A673 (cell line): ENCODE measurements around the gene MTG2. TPM values are rescaled to one million over a fixed set of nuclear protein-coding genes. Genes with fewer than 3 reads are reported as not detected.

Experiments used
- BruUV-seq: library from RNA; stranded (reverse); fragments of 400-500 nt; replicated peaks from 2 replicates; lab custom pipeline; 2021; lab: Mats Ljungman, UMichigan
- CTCF ChIA-PET: fragments of 300-600 bp; sonication (Branson Sonifier 250); formaldehyde crosslinking; loops from one replicate; lab custom pipeline; 2022; ENCODE audit warnings: antibody characterized with exemption; lab: Charles Lee
- POLR2A ChIA-PET: fragments of 300-600 bp; sonication (Branson Sonifier 250); formaldehyde crosslinking; loops from one replicate; lab custom pipeline; 2022; ENCODE audit warnings: antibody characterized with exemption; ENCODE audit not compliant: low non-redundant PET; lab: Charles Lee
- DNase-seq: peaks from one replicate; pipeline ENCODE4 v3.0.0-alpha.2; 2015; ENCODE audit warnings: low spot score
- H3K27ac ChIP-seq: fragments of 200-600 bp; sonication (generic); 2 replicates; pipeline ENCODE4 v1.5.1; 2016; ENCODE audit warnings: mixed run types, low read depth, mild to moderate bottlenecking, mixed read lengths, antibody characterized with exemption, low read length; ENCODE audit not compliant: poor library complexity, severe bottlenecking
- H3K27me3 ChIP-seq: fragments of 200-600 bp; sonication (generic); replicated peaks from 2 replicates; pipeline ENCODE4 v1.6.1; 2017; ENCODE audit warnings: mixed run types, low read depth, mild to moderate bottlenecking, mixed read lengths, antibody characterized with exemption, low read length; ENCODE audit not compliant: insufficient read depth, poor library complexity
- H3K36me3 ChIP-seq: fragments of 200-600 bp; sonication (generic); 2 replicates; pipeline ENCODE4 v1.6.1; 2016; ENCODE audit warnings: mixed run types, mild to moderate bottlenecking, mixed read lengths, antibody characterized with exemption, low read length; ENCODE audit not compliant: insufficient read depth, poor library complexity, severe bottlenecking
- H3K4me1 ChIP-seq: fragments of 200-600 bp; sonication (generic); 2 replicates; pipeline ENCODE4 v1.6.1; 2017; ENCODE audit warnings: mixed run types, mild to moderate bottlenecking, mixed read lengths, antibody characterized with exemption, low read length; ENCODE audit not compliant: insufficient read depth, poor library complexity, severe bottlenecking
- H3K4me3 ChIP-seq: fragments of 200-600 bp; sonication (generic); 2 replicates; pipeline ENCODE4 v1.5.1; 2016; ENCODE audit warnings: low read depth, mixed run types, mild to moderate bottlenecking, mixed read lengths, low read length; ENCODE audit not compliant: poor library complexity, severe bottlenecking
- H3K9me3 ChIP-seq: fragments of 200-600 bp; sonication (generic); 2 replicates; pipeline ENCODE4 v1.6.1; 2016; ENCODE audit warnings: mixed run types, low read depth, mild to moderate bottlenecking, mixed read lengths, antibody characterized with exemption, low read length; ENCODE audit not compliant: poor library complexity, severe bottlenecking
- CTCF ChIP-seq: fragments of 300-800, 200-600 bp; sonication (generic); conservative IDR thresholded peaks from 2 replicates; pipeline ENCODE4 v1.5.1; 2017; ENCODE audit warnings: low read depth, mild to moderate bottlenecking, antibody characterized with exemption, low read length, moderate library complexity, mixed read lengths
- EZH2 ChIP-seq: fragments of 200-600 bp; sonication (generic); IDR thresholded peaks from 2 replicates; pipeline ENCODE4 v1.6.1; 2017; ENCODE audit warnings: borderline replicate concordance, low read depth, mild to moderate bottlenecking, mixed read lengths, antibody characterized with exemption, low read length; ENCODE audit not compliant: poor library complexity, severe bottlenecking
- intact Hi-C: fragments of 100-400 bp; cut with micrococcal nuclease; formaldehyde crosslinking; loops from one replicate; pipeline ENCODE4 v1.10.0; 2022; ENCODE audit not compliant: unreplicated experiment
- total RNA-seq: library from RNA; stranded (reverse); gene quantifications from 2 replicates; pipeline ENCODE4 v1.2.3, GENCODE V29; 2021

Gene MTG2
- total RNA-seq, 1 experiment from 2014 or later, result 40.9 TPM

GRCh38 chr20:62227977-62228958, 45.4 kb downstream of the MTG2 start:
- intact Hi-C loops, result no loop called here
- H3K27ac ChIP-seq, result no peak overlapping the region
- no TSS peak for BruUV-seq
- CTCF ChIA-PET, result no interaction called here
- TF ChIP-seq CTCF, result no peak
- no peak for TF ChIP-seq EZH2
- no peak for DNase-seq
- H3K27me3 ChIP-seq, result peaks cover 41% of the 10 kb centered on the region
- POLR2A ChIA-PET, result no interaction called here
- H3K9me3 ChIP-seq, result no peaks in the 10 kb centered on the region
- no peaks in the 10 kb centered on the region for H3K36me3 ChIP-seq
- no peaks in the 10 kb centered on the region for H3K4me1 ChIP-seq
- no peak overlapping the region for H3K4me3 ChIP-seq

- no TSS peak for BruUV-seq
- Histone ChIP-seq H3K36me3 (no peaks in the 10 kb centered on the region), H3K27ac (no peak overlapping the region), H3K4me3 (no peak overlapping the region), H3K9me3 (no peaks in the 10 kb centered on the region), H3K4me1 (no peaks in the 10 kb centered on the region), H3K27me3 (peaks cover 33% of the 10 kb centered on the region)
- ChIA-PET POLR2A (no interaction called here), CTCF (no interaction called here)
- TF ChIP-seq EZH2 (no peak), CTCF (no peak)
- intact Hi-C loops, result no loop called here
- DNase-seq, result no peak
Observed at GRCh38 chr20:62228982-62229545, 46.2 kb downstream of the MTG2 start.

- no peak for DNase-seq
- ChIA-PET CTCF (no interaction called here), POLR2A (no interaction called here)
- no peak overlapping the region for H3K4me3 ChIP-seq
- no peaks in the 10 kb centered on the region for H3K4me1 ChIP-seq
- H3K9me3 ChIP-seq, result no peaks in the 10 kb centered on the region
- TF ChIP-seq EZH2, result no peak
- TF ChIP-seq CTCF, result no peak
- no TSS peak for BruUV-seq
- peaks cover 27% of the 10 kb centered on the region for H3K27me3 ChIP-seq
- no peaks in the 10 kb centered on the region for H3K36me3 ChIP-seq
- H3K27ac ChIP-seq, result no peak overlapping the region
- intact Hi-C loops, result no loop called here
Observed at GRCh38 chr20:62229667-62230066, 46.8 kb downstream of the MTG2 start.
